ENCODE results near the gene PPP6R3.

The PPP6R3 gene

DNA sequence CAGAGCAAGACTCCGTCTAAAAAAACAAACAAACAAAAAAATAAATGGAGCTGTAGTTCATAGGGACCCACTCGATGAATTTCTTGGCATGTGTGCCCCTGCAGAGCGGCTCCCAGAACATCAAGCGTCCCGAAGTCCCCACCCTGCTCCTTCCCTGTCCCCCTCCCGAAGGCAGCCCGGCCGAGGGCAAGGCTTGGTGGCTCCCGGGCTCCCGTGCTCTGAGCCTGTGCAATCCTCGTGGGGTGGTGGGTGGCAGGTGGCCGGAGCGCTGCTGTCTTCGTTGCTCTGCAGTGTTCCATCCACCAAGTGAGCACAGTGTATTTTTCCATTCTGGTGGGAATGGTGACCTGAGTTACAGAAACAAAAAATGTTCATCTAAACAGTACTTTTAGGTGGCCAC is 190.2 kb downstream of the PPP6R3 start:
- H3K27me3 ChIP-seq (ENCODE audit: insufficient read depth, low read length, poor library complexity) = peaks cover 3% of the 10 kb centered on the region
- no peak overlapping the region for H3K27ac ChIP-seq (ENCODE audit: low read length)
- no peaks in the 10 kb centered on the region for H3K36me3 ChIP-seq (ENCODE audit: insufficient read depth, low read length)
- H3K4me2 ChIP-seq (ENCODE audit: insufficient read depth, low read length) = no peak overlapping the region
- DNase-seq = no peak
- H2AFZ ChIP-seq (ENCODE audit: low read depth, low read length) = no peak overlapping the region
- H3K9ac ChIP-seq (ENCODE audit: low read depth, low read length) = no peak overlapping the region
- H3K9me3 ChIP-seq (ENCODE audit: insufficient read depth, low read length, severe bottlenecking) = peaks cover 6% of the 10 kb centered on the region
- H3K4me1 ChIP-seq (ENCODE audit: insufficient read depth, low read length) = no peaks in the 10 kb centered on the region
- H3K4me3 ChIP-seq (ENCODE audit: low read depth in 1 of 2, low read length in 2 of 2) = no peak overlapping the region
- H3K79me2 ChIP-seq (ENCODE audit: insufficient read depth, low read length) = no peaks in the 10 kb centered on the region
- no peak for ATAC-seq (ENCODE audit: insufficient read depth, low read depth)
- TF ChIP-seq, protein P1, sequence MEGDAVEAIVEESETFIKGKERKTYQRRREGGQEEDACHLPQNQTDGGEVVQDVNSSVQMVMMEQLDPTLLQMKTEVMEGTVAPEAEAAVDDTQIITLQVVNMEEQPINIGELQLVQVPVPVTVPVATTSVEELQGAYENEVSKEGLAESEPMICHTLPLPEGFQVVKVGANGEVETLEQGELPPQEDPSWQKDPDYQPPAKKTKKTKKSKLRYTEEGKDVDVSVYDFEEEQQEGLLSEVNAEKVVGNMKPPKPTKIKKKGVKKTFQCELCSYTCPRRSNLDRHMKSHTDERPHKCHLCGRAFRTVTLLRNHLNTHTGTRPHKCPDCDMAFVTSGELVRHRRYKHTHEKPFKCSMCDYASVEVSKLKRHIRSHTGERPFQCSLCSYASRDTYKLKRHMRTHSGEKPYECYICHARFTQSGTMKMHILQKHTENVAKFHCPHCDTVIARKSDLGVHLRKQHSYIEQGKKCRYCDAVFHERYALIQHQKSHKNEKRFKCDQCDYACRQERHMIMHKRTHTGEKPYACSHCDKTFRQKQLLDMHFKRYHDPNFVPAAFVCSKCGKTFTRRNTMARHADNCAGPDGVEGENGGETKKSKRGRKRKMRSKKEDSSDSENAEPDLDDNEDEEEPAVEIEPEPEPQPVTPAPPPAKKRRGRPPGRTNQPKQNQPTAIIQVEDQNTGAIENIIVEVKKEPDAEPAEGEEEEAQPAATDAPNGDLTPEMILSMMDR (IDR thresholded peaks at IDR 0.05; ENCODE audit: borderline replicate concordance, extremely low read depth, low read length, poor library complexity, severe bottlenecking) = no peak
- TF ChIP-seq EZH2 (IDR thresholded peaks at IDR 0.05; ENCODE audit: borderline replicate concordance, low read depth, low read length, severe bottlenecking) = no peak
- H4K20me1 ChIP-seq (ENCODE audit: insufficient read depth, low read length) = no peaks in the 10 kb centered on the region; the same call in 1 of the 2 replicates

DNA sequence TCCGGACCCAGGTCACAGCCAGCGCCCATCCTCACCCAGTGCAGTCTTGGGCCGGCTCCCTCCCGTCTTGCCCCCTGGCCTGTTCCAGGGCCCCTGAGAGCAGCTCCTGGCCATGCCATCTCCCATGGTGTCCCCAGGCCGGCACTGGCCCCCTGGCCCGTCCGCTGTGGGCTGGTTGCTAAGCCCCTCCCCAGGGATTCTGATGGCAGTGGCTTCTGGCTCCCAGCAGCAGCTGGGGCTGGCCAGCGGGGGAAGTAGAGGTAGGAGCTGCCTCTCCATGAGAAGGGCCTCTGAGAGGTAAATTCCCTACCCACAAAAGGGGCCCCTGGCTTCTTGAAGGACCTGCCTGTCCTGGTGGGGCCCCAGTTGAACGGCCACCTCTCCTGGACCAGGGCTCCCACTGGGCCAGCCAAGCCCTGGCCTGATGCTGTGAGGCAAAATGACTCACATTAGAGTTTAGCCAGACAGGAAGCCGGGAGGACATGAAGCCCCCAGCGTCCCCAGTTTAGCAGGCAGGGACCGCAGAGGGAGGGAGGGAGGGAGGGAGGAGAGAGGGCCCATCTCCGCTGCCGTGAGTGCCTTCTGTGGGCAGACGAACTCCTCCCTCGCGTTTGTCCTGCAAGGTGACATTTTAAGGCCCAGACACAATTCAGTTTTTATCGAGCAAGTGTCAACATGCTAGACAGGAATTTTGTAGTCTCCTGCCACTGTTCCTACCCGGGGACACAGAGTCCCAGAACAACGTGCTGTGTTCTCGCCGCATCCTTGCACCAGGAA is 190.8 kb downstream of the PPP6R3 start:
- TF ChIP-seq EZH2 (IDR thresholded peaks at IDR 0.05; ENCODE audit: borderline replicate concordance, low read depth, low read length, severe bottlenecking) = no peak

DNA sequence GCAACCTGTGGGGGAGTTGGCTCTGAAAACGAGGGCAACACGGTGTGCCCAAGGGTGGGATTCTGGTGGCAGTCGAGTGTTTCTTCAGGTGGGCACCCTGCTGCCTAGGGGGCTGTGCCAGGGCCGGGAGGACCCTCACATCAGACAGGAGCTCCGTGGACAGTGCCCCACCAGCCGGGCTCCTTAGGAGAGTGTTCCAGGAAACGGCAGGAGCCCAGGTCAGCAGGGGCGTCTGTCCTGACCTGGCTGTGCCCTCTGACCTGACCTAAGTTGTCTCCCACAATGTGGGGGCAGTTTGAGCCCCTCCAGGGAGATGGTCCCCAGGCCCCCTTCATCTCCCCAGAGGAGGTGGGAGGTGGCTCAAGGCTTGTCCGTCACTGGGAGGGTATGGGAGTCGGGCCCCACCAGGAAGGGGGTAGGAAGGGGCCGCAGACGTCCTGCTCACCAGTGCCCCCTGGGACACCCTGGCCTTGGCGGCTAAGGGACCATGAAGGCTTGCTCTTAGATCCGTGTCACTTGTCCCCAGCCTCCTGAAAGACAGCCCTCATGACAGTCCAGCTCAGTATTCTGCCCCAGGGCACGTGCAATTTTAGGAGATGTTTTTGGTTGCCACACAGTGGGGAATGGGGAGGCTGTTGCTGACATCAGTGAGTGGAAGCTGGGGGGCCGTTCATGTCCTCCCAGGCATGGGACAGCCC is 191.6 kb downstream of the PPP6R3 start:
- Histone ChIP-seq H3K27ac (ENCODE audit: low read length) (no peak overlapping the region), H3K79me2 (ENCODE audit: insufficient read depth, low read length) (no peaks in the 10 kb centered on the region), H2AFZ (ENCODE audit: low read depth, low read length) (no peak overlapping the region), H4K20me1 (ENCODE audit: insufficient read depth, low read length) (no peaks in the 10 kb centered on the region; the same call in 1 of the 2 replicates), H3K9ac (ENCODE audit: low read depth, low read length) (no peak overlapping the region), H3K4me2 (ENCODE audit: insufficient read depth, low read length) (no peak overlapping the region), H3K9me3 (ENCODE audit: insufficient read depth, low read length, severe bottlenecking) (peaks cover 4% of the 10 kb centered on the region), H3K4me3 (ENCODE audit: low read depth in 1 of 2, low read length in 2 of 2) (no peak overlapping the region), H3K27me3 (ENCODE audit: insufficient read depth, low read length, poor library complexity) (peaks cover 3% of the 10 kb centered on the region), H3K36me3 (ENCODE audit: insufficient read depth, low read length) (no peaks in the 10 kb centered on the region), H3K4me1 (ENCODE audit: insufficient read depth, low read length) (no peaks in the 10 kb centered on the region)
- DNase-seq (no peak), ATAC-seq (ENCODE audit: insufficient read depth, low read depth) (no peak)
- no peak for TF ChIP-seq EZH2 (IDR thresholded peaks at IDR 0.05; ENCODE audit: borderline replicate concordance, low read depth, low read length, severe bottlenecking)
- TF ChIP-seq, protein P1 (IDR thresholded peaks at IDR 0.05; ENCODE audit: borderline replicate concordance, extremely low read depth, low read length, poor library complexity, severe bottlenecking) = no peak

More for the DNA sequence above, 190.8 kb downstream of the PPP6R3 start:
- DNase-seq (no peak), ATAC-seq (ENCODE audit: insufficient read depth, low read depth) (no peak)
- no peaks in the 10 kb centered on the region for H3K36me3 ChIP-seq (ENCODE audit: insufficient read depth, low read length)
- H3K9ac ChIP-seq (ENCODE audit: low read depth, low read length) = no peak overlapping the region
- no peaks in the 10 kb centered on the region for H3K4me1 ChIP-seq (ENCODE audit: insufficient read depth, low read length)
- peaks cover 3% of the 10 kb centered on the region for H3K27me3 ChIP-seq (ENCODE audit: insufficient read depth, low read length, poor library complexity)
- no peaks in the 10 kb centered on the region for H3K79me2 ChIP-seq (ENCODE audit: insufficient read depth, low read length)
- H3K4me2 ChIP-seq (ENCODE audit: insufficient read depth, low read length) = no peak overlapping the region
- H4K20me1 ChIP-seq (ENCODE audit: insufficient read depth, low read length) = no peaks in the 10 kb centered on the region; the same call in 1 of the 2 replicates
- peaks cover 6% of the 10 kb centered on the region for H3K9me3 ChIP-seq (ENCODE audit: insufficient read depth, low read length, severe bottlenecking)
- no peak overlapping the region for H3K4me3 ChIP-seq (ENCODE audit: low read depth in 1 of 2, low read length in 2 of 2)
- no peak overlapping the region for H2AFZ ChIP-seq (ENCODE audit: low read depth, low read length)
- no peak overlapping the region for H3K27ac ChIP-seq (ENCODE audit: low read length)

DNA sequence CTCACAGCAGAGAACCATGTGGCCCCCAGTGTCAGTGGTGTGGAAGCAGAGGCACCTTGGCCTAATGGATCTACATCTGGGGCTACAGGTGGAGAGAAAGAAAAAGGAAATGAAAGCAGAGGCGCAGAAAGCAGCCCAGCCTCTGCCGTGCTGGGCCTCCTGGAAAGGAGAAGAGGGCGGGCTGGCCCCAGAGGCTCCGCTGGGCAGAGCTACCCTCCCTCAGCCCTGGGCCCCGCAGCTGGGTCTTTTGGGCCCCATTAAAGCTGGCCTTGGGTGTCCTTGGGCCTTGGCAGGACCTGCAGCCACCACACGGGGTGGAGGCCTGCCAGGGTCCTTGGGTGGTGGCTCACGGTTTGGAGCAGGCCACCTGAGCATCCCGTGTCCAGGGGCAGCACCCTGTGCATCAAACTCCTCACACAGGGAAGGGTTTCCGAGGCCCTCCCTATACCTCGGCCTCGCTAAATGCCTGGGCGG is 192.2 kb downstream of the PPP6R3 start:
- DNase-seq = no peak
- no peak for ATAC-seq (ENCODE audit: insufficient read depth, low read depth)
- Histone ChIP-seq H3K4me2 (ENCODE audit: insufficient read depth, low read length) (no peak overlapping the region), H2AFZ (ENCODE audit: low read depth, low read length) (no peak overlapping the region), H3K27ac (ENCODE audit: low read length) (no peak overlapping the region), H3K4me1 (ENCODE audit: insufficient read depth, low read length) (no peaks in the 10 kb centered on the region), H3K36me3 (ENCODE audit: insufficient read depth, low read length) (no peaks in the 10 kb centered on the region), H3K4me3 (ENCODE audit: low read depth in 1 of 2, low read length in 2 of 2) (no peak overlapping the region), H3K9ac (ENCODE audit: low read depth, low read length) (no peak overlapping the region), H3K27me3 (ENCODE audit: insufficient read depth, low read length, poor library complexity) (no peaks in the 10 kb centered on the region), H4K20me1 (ENCODE audit: insufficient read depth, low read length) (no peaks in the 10 kb centered on the region; the same call in 1 of the 2 replicates), H3K9me3 (ENCODE audit: insufficient read depth, low read length, severe bottlenecking) (no peaks in the 10 kb centered on the region), H3K79me2 (ENCODE audit: insufficient read depth, low read length) (no peaks in the 10 kb centered on the region)
- TF ChIP-seq, protein P1 (IDR thresholded peaks at IDR 0.05; ENCODE audit: borderline replicate concordance, extremely low read depth, low read length, poor library complexity, severe bottlenecking) = no peak
- TF ChIP-seq EZH2 (IDR thresholded peaks at IDR 0.05; ENCODE audit: borderline replicate concordance, low read depth, low read length, severe bottlenecking) = no peak
